HepG2 (cell line): ENCODE measurements around the gene HNRNPA2B1. TPM values are rescaled to one million over a fixed set of nuclear protein-coding genes. Genes with fewer than 3 reads are reported as not detected.

Experiments
- AHR ChIP-seq: IDR thresholded peaks from 2 replicates; pipeline ENCODE4 v1.6.1; 2018; ENCODE audit warnings: missing genetic modification reagents, missing compliant biosample characterization
- ATM ChIP-seq: fragments of 450-650 bp; IDR thresholded peaks from 2 replicates; pipeline ENCODE4 v1.7.1; 2017; ENCODE audit warnings: mild to moderate bottlenecking, borderline replicate concordance
- BCL6 ChIP-seq: IDR thresholded peaks from 2 replicates; pipeline ENCODE4 v1.6.1; 2016; ENCODE audit warnings: missing genetic modification reagents, missing compliant biosample characterization
- GRHL1 ChIP-seq: sonication (generic); formaldehyde crosslinking; conservative IDR thresholded peaks from 2 replicates; pipeline ENCODE4 v1.8.0; 2022; ENCODE audit warnings: missing genetic modification reagents
- HES4 ChIP-seq: sonication (generic); formaldehyde crosslinking; IDR thresholded peaks from 2 replicates; pipeline ENCODE4 v1.9.0; 2021; ENCODE audit warnings: mild to moderate bottlenecking, missing genetic modification reagents, borderline replicate concordance
- HHEX ChIP-seq: IDR thresholded peaks from 2 replicates; pipeline ENCODE4 v1.6.1; 2016; ENCODE audit warnings: control low read depth
- ISX ChIP-seq: sonication (generic); formaldehyde crosslinking; conservative IDR thresholded peaks from 2 replicates; pipeline ENCODE4 v1.5.0; 2020; ENCODE audit warnings: missing genetic modification reagents
- NAIF1 ChIP-seq: sonication (generic); formaldehyde crosslinking; IDR thresholded peaks from 2 replicates; pipeline ENCODE4 v1.5.0; 2020; ENCODE audit warnings: mild to moderate bottlenecking, missing genetic modification reagents, borderline replicate concordance
- NFIC ChIP-seq: IDR thresholded peaks from 2 replicates; pipeline ENCODE4 v1.6.1; 2012; ENCODE audit warnings: mild to moderate bottlenecking, low read length, inconsistent platforms
- NR2F2 ChIP-seq: IDR thresholded peaks from 2 replicates; pipeline ENCODE4 v1.6.1; 2012; ENCODE audit warnings: low read depth, inconsistent platforms, borderline replicate concordance
- PHF20 ChIP-seq: sonication (generic); formaldehyde crosslinking; IDR thresholded peaks from 2 replicates; pipeline ENCODE4 v1.5.0; 2020; ENCODE audit warnings: mild to moderate bottlenecking, missing genetic modification reagents
- PLRG1 ChIP-seq: fragments of 450-650 bp; conservative IDR thresholded peaks from 2 replicates; pipeline ENCODE4 v1.6.1; 2016
- POLR2A ChIP-seq, 2 experiments: IDR thresholded peaks; 2 replicates each; pipeline ENCODE4 v1.6.1; 2011; ENCODE audit warnings: low read depth in 2 of 2, low read length in 2 of 2, mild to moderate bottlenecking in 1 of 2, moderate library complexity in 1 of 2; ENCODE audit not compliant: insufficient read depth in 1 of 2
- SMYD3 ChIP-seq: sonication (generic); formaldehyde crosslinking; IDR thresholded peaks from 2 replicates; pipeline ENCODE4 v1.8.1; 2023; ENCODE audit warnings: mild to moderate bottlenecking, missing genetic modification reagents
- TBP ChIP-seq: sonication (generic); formaldehyde crosslinking; IDR thresholded peaks from 2 replicates; pipeline ENCODE4 v1.5.0; 2020; ENCODE audit warnings: missing genetic modification reagents
- YY1 ChIP-seq: IDR thresholded peaks from 2 replicates; pipeline ENCODE4 v1.6.1; 2011; ENCODE audit warnings: low read length, low read depth, moderate library complexity, mild to moderate bottlenecking; ENCODE audit not compliant: insufficient read depth, insufficient replicate concordance
- ZNF234 ChIP-seq: sonication (generic); formaldehyde crosslinking; conservative IDR thresholded peaks from 2 replicates; pipeline ENCODE4 v1.5.1; 2020; ENCODE audit warnings: mild to moderate bottlenecking, missing genetic modification reagents
- ZNF407 ChIP-seq: sonication (generic); formaldehyde crosslinking; IDR thresholded peaks from one replicate; pipeline ENCODE4 v1.5.1; 2020; ENCODE audit warnings: mild to moderate bottlenecking, missing genetic modification reagents; ENCODE audit errors: not compliant biosample characterization
- ZNF773 ChIP-seq: sonication (generic); formaldehyde crosslinking; IDR thresholded peaks from 2 replicates; pipeline ENCODE4 v1.4.0; 2020; ENCODE audit warnings: missing genetic modification reagents, borderline replicate concordance
- ZNF816 ChIP-seq: sonication (generic); formaldehyde crosslinking; IDR thresholded peaks from 2 replicates; pipeline ENCODE4 v1.8.0; 2022; ENCODE audit warnings: missing genetic modification reagents, mild to moderate bottlenecking, borderline replicate concordance
- ZSCAN9 ChIP-seq: IDR thresholded peaks from 2 replicates; pipeline ENCODE4 v1.6.1; 2016; ENCODE audit warnings: borderline replicate concordance
- polyA plus RNA-seq, 8 experiments: library from polyadenylated mRNA; depleted of rRNA in 3 of 8; stranded (reverse) in 7 of 8; unstranded in 1 of 8; fragments of >200 nt; fragmentation: Illumina TruSeq in 4 of 8; extraction: Trizol in 4 of 8; gene quantifications; 2 replicates each; pipeline versions ENCODE4 v1.2.1 to v1.2.3, GENCODE V29; 2011 to 2016; ENCODE audit warnings: low read depth in 4 of 8, missing spikeins in 1 of 8, mixed read lengths in 1 of 8; ENCODE audit not compliant: insufficient read depth in 1 of 8
- total RNA-seq, 5 experiments: library from RNA; depleted of rRNA; stranded (reverse); fragments of >200 nt; fragmentation: Illumina TruSeq; extraction: Trizol; gene quantifications; 2 replicates each; pipeline ENCODE4 v1.2.3, GENCODE V29; 2016; ENCODE audit warnings: low read depth in 1 of 5

HNRNPA2B1 gene
- total and polyA plus RNA-seq, 2 of the 13 experiments (the other 11 are each of a cell fraction or from before 2014, with no cell fraction given), result 193 to 412 TPM

GRCh38 chr7:26202019-26202990, 1.8 kb upstream of the HNRNPA2B1 start (continued):
- TF ChIP-seq ZNF407, result no peak
- peak; percentile 11 for TF ChIP-seq YY1
- TF ChIP-seq NR2F2, result no peak
- TF ChIP-seq ZNF234 (CRISPR knock-in tag), result no peak; the same call in 1 of the 2 replicates
- no peak for TF ChIP-seq BCL6 (CRISPR knock-in tag)
- no peak for TF ChIP-seq AHR
- TF ChIP-seq ZNF773, result 0 out of 2 replicates have a peak, but pooled peaks have one; percentile 32
- TF ChIP-seq SMYD3, result no peak
- peak; percentile 99 for TF ChIP-seq NAIF1 (CRISPR knock-in tag)
- TF ChIP-seq PHF20 (CRISPR knock-in tag), result no peak
- no peak; the same call in 1 of the 2 replicates for TF ChIP-seq ISX (CRISPR knock-in tag)
- TF ChIP-seq ZNF816 (CRISPR knock-in tag), result 0 out of 2 replicates have a peak, but pooled peaks have one; percentile 43
- no peak for TF ChIP-seq ATM
- TF ChIP-seq PLRG1, result no peak
- peak in 1 of 2 experiments; percentile 35; a peak in 2 of 4 replicates for TF ChIP-seq POLR2A (IDR thresholded peaks at IDR 0.05; ENCODE audit: insufficient read depth in 1 of 2, low read depth in 2 of 2, low read length in 2 of 2)
- TF ChIP-seq GRHL1, result no peak
- TF ChIP-seq NFIC, result peak; percentile 32; the same call in 1 of the 2 replicates
- TF ChIP-seq TBP (CRISPR knock-in tag), result no peak
- TF ChIP-seq HHEX (CRISPR knock-in tag), result no peak
- TF ChIP-seq ZSCAN9 (CRISPR knock-in tag), result peak; percentile 12; the same call in 1 of the 2 replicates
- TF ChIP-seq HES4 (CRISPR knock-in tag), result peak; percentile 61; the same call in 1 of the 2 replicates
